CD14-positive monocyte (primary cell): ENCODE measurements around the gene TNNI2. TPM values are rescaled to one million over a fixed set of nuclear protein-coding genes. Genes with fewer than 3 reads are reported as not detected.

Experiments
- DNase-seq, 3 donors: peaks; one replicate each; pipeline ENCODE4 v3.0.0-alpha.2; 2011 to 2022
- H2AFZ ChIP-seq: 2 replicates; pipeline ENCODE4 v1.6.0; 2012; ENCODE audit warnings: mild to moderate bottlenecking, low read depth, low read length, inconsistent platforms; ENCODE audit not compliant: insufficient read depth, poor library complexity, severe bottlenecking
- H3K27ac ChIP-seq, 2 donors: 1 replicate in 1 of 2; 2 replicates in 1 of 2; pipeline ENCODE4 v1.5.1; 2012 to 2013; ENCODE audit warnings: low read length in 2 of 2, control low read depth in 1 of 2, inconsistent platforms in 1 of 2, low read depth in 1 of 2, mild to moderate bottlenecking in 1 of 2
- H3K27me3 ChIP-seq, 2 donors: one replicate each; pipeline versions ENCODE4 v1.6.0 to v1.6.1; 2011 to 2013; ENCODE audit warnings: low read length in 2 of 2; ENCODE audit not compliant: control insufficient read depth in 2 of 2, insufficient read depth in 2 of 2
- H3K36me3 ChIP-seq, 2 donors: replicated peaks in 1 of 2; 1 replicate in 1 of 2; 2 replicates in 1 of 2; pipeline versions ENCODE4 v1.5.1 to v1.6.1; 2012 to 2013; ENCODE audit warnings: low read length in 2 of 2, control low read depth in 1 of 2, inconsistent platforms in 1 of 2, mild to moderate bottlenecking in 1 of 2; ENCODE audit not compliant: insufficient read depth in 2 of 2, control insufficient read depth in 1 of 2
- H3K4me1 ChIP-seq, 2 donors: 1 replicate in 1 of 2; 2 replicates in 1 of 2; pipeline versions ENCODE4 v1.5.1 to v1.6.1; 2012 to 2013; ENCODE audit warnings: low read length in 2 of 2, control low read depth in 1 of 2, inconsistent platforms in 1 of 2, mild to moderate bottlenecking in 1 of 2, moderate library complexity in 1 of 2; ENCODE audit not compliant: insufficient read depth in 2 of 2, control insufficient read depth in 1 of 2
- H3K4me2 ChIP-seq: replicated peaks from 2 replicates; pipeline ENCODE3; 2012; ENCODE audit warnings: low read length, moderate library complexity, mild to moderate bottlenecking; ENCODE audit not compliant: poor library complexity, severe bottlenecking; ENCODE audit errors: extremely low read depth
- H3K4me3 ChIP-seq, 3 experiments: fragments of 200-600 bp in 1 of 3; sonication (generic) in 1 of 3; replicated peaks in 1 of 3; 1 replicate in 2 of 3; 2 replicates in 1 of 3; pipeline ENCODE4 v1.5.1; 2011 to 2013; ENCODE audit warnings: low read length in 3 of 3, mild to moderate bottlenecking in 3 of 3, control low read depth in 2 of 3, low read depth in 2 of 3, inconsistent platforms in 1 of 3, moderate library complexity in 1 of 3
- H3K79me2 ChIP-seq: 2 replicates; pipeline ENCODE4 v1.6.0; 2012; ENCODE audit warnings: mild to moderate bottlenecking, control low read depth, inconsistent platforms, low read length, moderate library complexity; ENCODE audit not compliant: insufficient read depth
- H3K9ac ChIP-seq: 2 replicates; pipeline ENCODE4 v1.6.0; 2017; ENCODE audit warnings: low read length, mild to moderate bottlenecking; ENCODE audit not compliant: insufficient read depth, poor library complexity, severe bottlenecking
- H3K9me3 ChIP-seq, 2 donors: replicated peaks in 1 of 2; 1 replicate in 1 of 2; 2 replicates in 1 of 2; pipeline versions ENCODE4 v1.5.1 to v1.6.1; 2012 to 2013; ENCODE audit warnings: low read length in 2 of 2, control low read depth in 1 of 2; ENCODE audit not compliant: control insufficient read depth in 1 of 2, insufficient read depth in 1 of 2
- H4K20me1 ChIP-seq: 2 replicates; pipeline ENCODE4 v1.6.0; 2012; ENCODE audit warnings: mild to moderate bottlenecking, low read length, control low read depth, moderate library complexity; ENCODE audit not compliant: insufficient read depth
- H3K27ac Mint-ChIP-seq, 7 donors: one replicate each; pipeline ENCODE4 v1.8.0; 2020; ENCODE audit warnings: mild to moderate bottlenecking in 7 of 7, mixed read lengths in 7 of 7, moderate library complexity in 6 of 7, inconsistent platforms in 2 of 7
- H3K27me3 Mint-ChIP-seq, 3 donors: one replicate each; pipeline ENCODE4 v1.8.0; 2021 to 2022; ENCODE audit warnings: low read depth in 3 of 3, mild to moderate bottlenecking in 3 of 3, mixed read lengths in 3 of 3, moderate library complexity in 3 of 3, inconsistent platforms in 1 of 3
- H3K36me3 Mint-ChIP-seq, 2 donors: one replicate each; pipeline ENCODE4 v1.8.0; 2020; ENCODE audit warnings: mixed read lengths in 2 of 2, inconsistent platforms in 1 of 2, mild to moderate bottlenecking in 1 of 2
- H3K4me1 Mint-ChIP-seq: one replicate; pipeline ENCODE4 v1.8.0; 2020; ENCODE audit warnings: mild to moderate bottlenecking, mixed read lengths
- H3K4me3 Mint-ChIP-seq, 2 donors: one replicate each; pipeline ENCODE4 v1.8.0; 2020; ENCODE audit warnings: mild to moderate bottlenecking in 2 of 2, mixed read lengths in 2 of 2, moderate library complexity in 1 of 2
- H3K9me3 Mint-ChIP-seq, 7 donors: one replicate each; pipeline ENCODE4 v1.8.0; 2020 to 2022; ENCODE audit warnings: mixed read lengths in 7 of 7, mild to moderate bottlenecking in 6 of 7, moderate library complexity in 6 of 7, inconsistent platforms in 2 of 7
- WGBS: methylation state at CpG from one replicate; pipeline ENCODE4 v1.1.5; 2013; ENCODE audit warnings: missing lambda C conversion rate; ENCODE audit not compliant: insufficient coverage; 5-methylcytosine and 5-hydroxymethylcytosine counted together
- intact Hi-C, 2 donors: fragments of 100-400 bp; cut with micrococcal nuclease; formaldehyde crosslinking; loops; one replicate each; pipeline versions ENCODE4 v1.15.0 to v1.15.1; 2023
- polyA plus RNA-seq, 3 donors: library from polyadenylated mRNA; depleted of rRNA in 1 of 3; unstranded in 2 of 3; stranded (reverse) in 1 of 3; fragments of 300-500 nt in 2 of 3; fragments of >200 nt in 1 of 3; fragmentation: Illumina TruSeq in 2 of 3; gene quantifications; 1 replicate in 2 of 3; 2 replicates in 1 of 3; pipeline ENCODE4 v1.2.3, GENCODE V29; 2012 to 2021
- TF ChIP-seq, protein P1 (sequence below): fragments of 200-600 bp; IDR thresholded peaks from one replicate; pipeline ENCODE4 v1.8.0; 2022; ENCODE audit warnings: antibody characterized with exemption, mild to moderate bottlenecking

The TNNI2 gene
- polyA plus RNA-seq, 3 donors = 11.4 to 45.8 (median 11.7) TPM

DNA sequence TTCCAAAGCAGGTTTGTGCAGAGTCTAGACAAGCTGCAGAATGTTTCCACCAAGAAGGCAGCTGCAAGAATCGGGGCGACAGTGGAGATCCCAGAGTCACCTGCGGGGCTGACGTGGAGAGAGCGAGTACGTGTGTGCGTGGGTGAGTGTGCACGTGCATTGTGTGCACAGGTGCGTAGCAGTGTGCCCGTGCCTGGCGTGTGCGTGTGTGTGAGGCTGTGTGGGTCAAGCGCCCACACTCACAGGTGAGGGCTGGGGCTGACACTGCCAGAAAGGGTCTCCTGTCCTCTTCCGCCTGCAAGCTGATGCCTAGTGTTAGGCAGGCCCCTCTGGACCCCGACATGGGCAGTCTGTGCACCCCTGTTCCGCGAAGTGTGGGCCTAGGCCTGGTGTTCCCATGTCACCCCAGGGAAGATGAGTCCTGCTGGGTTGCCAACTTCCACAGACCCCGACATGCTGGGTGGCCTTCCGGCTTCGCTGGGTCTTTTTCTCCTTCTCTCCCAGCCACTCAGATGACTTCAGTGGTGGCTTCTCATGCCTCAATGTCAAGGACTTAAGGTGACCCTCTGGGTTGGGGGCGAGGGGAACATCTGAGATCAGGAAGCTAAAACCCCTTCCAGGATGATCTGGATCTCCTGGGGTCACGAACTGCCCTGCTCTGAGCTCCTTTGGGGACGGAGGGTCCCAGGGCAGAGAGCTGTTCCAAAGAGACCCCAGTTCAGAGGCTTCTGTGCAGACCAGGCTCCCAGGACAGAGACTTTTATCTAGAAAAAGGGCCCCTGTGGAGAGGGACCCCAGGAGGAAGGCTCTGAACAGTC, 14.4 kb upstream of the TNNI2 start:
- 92% methylated on average over 22 of the region's 23 CpGs for WGBS
- Mint-ChIP-seq H3K27me3 (peaks cover 55 to 80% (median 61%) of the 10 kb centered on the region in 3 donors), H3K36me3 (peaks cover 0 to 2% of the 10 kb centered on the region in 2 donors)

DNA sequence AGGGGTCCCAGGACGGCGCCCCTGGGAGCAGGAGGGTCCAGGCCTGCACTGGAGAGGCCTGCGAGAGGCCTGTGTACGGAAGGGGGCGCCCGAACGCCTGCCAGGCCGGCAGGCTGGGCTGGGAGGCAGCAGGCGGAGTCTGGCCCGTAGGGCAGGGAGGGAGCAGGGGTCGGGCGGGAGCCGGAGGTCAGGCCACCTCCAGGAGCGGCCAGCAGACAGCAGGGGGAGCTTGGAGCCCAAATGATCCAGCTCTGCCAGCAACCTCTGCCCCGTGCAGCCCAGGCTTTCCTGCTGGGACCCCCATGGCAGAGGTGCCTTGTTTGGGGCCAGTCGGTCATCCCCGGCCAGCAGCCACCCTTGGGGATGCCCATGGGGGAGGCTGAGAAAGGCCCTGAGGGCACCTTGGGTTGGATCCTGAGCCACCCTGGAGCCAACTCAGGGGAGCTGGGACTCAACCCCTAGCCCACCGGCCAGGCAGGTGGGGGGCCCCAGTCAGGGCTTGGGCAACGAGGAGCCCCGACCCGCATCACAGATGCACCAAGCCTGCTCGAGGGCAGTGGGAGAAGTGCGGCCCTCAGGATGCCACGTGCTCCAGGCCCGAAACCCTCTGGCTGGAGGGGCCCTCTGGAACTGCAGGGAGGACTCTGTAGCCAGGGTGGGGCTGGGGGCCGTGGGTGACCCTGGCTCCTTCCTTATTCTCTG, 13.6 kb upstream of the TNNI2 start:
- 50% methylated on average over 26 of the region's 26 CpGs for WGBS
- no peak overlapping the region for H3K4me2 ChIP-seq
- no peaks in the 10 kb centered on the region for H3K4me1 Mint-ChIP-seq

More for the DNA sequence above, 14.4 kb upstream of the TNNI2 start:
- Mint-ChIP-seq H3K9me3 (peaks cover 8 to 19% (median 11%) of the 10 kb centered on the region in 7 donors), H3K4me3 (peak overlapping the region in 1 of 2 donors; percentile 39), H3K4me1 (no peaks in the 10 kb centered on the region), H3K27ac (peak overlapping the region in 1 of 7 donors; percentile 54)
- no peak overlapping the region for H3K27ac ChIP-seq
- TF ChIP-seq, protein P1, sequence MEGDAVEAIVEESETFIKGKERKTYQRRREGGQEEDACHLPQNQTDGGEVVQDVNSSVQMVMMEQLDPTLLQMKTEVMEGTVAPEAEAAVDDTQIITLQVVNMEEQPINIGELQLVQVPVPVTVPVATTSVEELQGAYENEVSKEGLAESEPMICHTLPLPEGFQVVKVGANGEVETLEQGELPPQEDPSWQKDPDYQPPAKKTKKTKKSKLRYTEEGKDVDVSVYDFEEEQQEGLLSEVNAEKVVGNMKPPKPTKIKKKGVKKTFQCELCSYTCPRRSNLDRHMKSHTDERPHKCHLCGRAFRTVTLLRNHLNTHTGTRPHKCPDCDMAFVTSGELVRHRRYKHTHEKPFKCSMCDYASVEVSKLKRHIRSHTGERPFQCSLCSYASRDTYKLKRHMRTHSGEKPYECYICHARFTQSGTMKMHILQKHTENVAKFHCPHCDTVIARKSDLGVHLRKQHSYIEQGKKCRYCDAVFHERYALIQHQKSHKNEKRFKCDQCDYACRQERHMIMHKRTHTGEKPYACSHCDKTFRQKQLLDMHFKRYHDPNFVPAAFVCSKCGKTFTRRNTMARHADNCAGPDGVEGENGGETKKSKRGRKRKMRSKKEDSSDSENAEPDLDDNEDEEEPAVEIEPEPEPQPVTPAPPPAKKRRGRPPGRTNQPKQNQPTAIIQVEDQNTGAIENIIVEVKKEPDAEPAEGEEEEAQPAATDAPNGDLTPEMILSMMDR = no peak
- DNase-seq = peak in 1 of 3 donors; percentile 2
- no peaks in the 10 kb centered on the region for H3K79me2 ChIP-seq
- H2AFZ ChIP-seq = no peak overlapping the region
- H3K27me3 ChIP-seq = peaks cover 0 to 59% of the 10 kb centered on the region in 2 donors
- H3K4me3 ChIP-seq = no peak overlapping the region
- peaks cover 0 to 3% of the 10 kb centered on the region in 2 donors for H3K4me1 ChIP-seq
- no peaks in the 10 kb centered on the region for H3K36me3 ChIP-seq
- H3K9me3 ChIP-seq = peaks cover 6 to 8% of the 10 kb centered on the region in 2 donors
- no peaks in the 10 kb centered on the region for H4K20me1 ChIP-seq
- H3K9ac ChIP-seq = no peak overlapping the region
- no peak overlapping the region for H3K4me2 ChIP-seq
- intact Hi-C loops = loop anchor here in 1 of 2 donors (5.0 kb wide), 1 partner anchor 32 kb away; no protein-coding TSS in a partner anchor

More for the DNA sequence above, 13.6 kb upstream of the TNNI2 start:
- Histone ChIP-seq H3K4me1 (peaks cover 0 to 3% of the 10 kb centered on the region in 2 donors), H3K27ac (no peak overlapping the region), H3K9ac (no peak overlapping the region), H3K79me2 (no peaks in the 10 kb centered on the region), H2AFZ (no peak overlapping the region), H3K4me3 (no peak overlapping the region), H4K20me1 (no peaks in the 10 kb centered on the region), H3K9me3 (peaks cover 0 to under 1% of the 10 kb centered on the region in 2 donors), H3K36me3 (no peaks in the 10 kb centered on the region), H3K27me3 (peaks cover 0 to 59% of the 10 kb centered on the region in 2 donors)
- Mint-ChIP-seq H3K27ac (no peak overlapping the region), H3K36me3 (no peaks in the 10 kb centered on the region), H3K4me3 (no peak overlapping the region), H3K9me3 (peaks cover 2 to 12% (median 7%) of the 10 kb centered on the region in 7 donors), H3K27me3 (peaks cover 54 to 82% (median 57%) of the 10 kb centered on the region in 3 donors)
- TF ChIP-seq, protein P1 = peak; percentile 79
- peak; percentile 52 to 55 (median 53) for DNase-seq
- intact Hi-C loops = loop anchor here in 1 of 2 donors (5.0 kb wide), 1 partner anchor 33 kb away; no protein-coding TSS in a partner anchor
